Glomerular visceral epithelial cell (primary cell): ENCODE results near the gene LANCL2.
"Not testable (repeated sequence)": the region's sequence is repeated elsewhere in the genome, so short reads cannot be mapped to it uniquely, and the experiment has no call there.

Source experiments
- DNase-seq: peaks from one replicate; pipeline ENCODE4 v3.0.0-alpha.2; 2016; ENCODE audit errors: extremely low spot score

The LANCL2 gene, protein sequence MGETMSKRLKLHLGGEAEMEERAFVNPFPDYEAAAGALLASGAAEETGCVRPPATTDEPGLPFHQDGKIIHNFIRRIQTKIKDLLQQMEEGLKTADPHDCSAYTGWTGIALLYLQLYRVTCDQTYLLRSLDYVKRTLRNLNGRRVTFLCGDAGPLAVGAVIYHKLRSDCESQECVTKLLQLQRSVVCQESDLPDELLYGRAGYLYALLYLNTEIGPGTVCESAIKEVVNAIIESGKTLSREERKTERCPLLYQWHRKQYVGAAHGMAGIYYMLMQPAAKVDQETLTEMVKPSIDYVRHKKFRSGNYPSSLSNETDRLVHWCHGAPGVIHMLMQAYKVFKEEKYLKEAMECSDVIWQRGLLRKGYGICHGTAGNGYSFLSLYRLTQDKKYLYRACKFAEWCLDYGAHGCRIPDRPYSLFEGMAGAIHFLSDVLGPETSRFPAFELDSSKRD

DNA sequence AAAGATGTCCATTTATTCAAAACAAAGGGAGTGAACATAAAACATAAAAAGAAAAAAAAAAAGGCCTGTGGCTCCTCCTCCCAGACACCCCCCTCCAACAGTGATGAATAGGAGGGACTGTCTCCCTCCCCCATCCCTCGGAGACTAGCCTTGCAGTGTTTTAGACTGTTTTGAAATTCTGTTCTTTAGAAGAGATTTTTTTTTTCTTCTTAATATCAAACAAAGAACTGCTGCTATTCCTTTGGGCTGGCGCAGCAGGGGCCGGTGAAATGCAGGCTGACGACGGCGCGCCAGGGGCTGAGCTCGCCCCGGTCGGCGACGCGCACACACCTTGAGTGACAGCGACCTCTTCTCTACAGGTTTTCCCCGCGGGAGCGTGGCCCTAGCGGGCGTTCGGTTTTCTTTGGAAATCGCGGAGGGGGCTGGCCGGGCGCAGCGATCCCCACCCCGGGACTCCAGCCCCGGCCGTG lies at the start of gene LANCL2:
TSS of gene LANCL2 (plus strand) at position 133 of the 470 bp plus-strand sequence. CDS start 689 bp downstream, outside the sequence.
- no peak for DNase-seq

DNA sequence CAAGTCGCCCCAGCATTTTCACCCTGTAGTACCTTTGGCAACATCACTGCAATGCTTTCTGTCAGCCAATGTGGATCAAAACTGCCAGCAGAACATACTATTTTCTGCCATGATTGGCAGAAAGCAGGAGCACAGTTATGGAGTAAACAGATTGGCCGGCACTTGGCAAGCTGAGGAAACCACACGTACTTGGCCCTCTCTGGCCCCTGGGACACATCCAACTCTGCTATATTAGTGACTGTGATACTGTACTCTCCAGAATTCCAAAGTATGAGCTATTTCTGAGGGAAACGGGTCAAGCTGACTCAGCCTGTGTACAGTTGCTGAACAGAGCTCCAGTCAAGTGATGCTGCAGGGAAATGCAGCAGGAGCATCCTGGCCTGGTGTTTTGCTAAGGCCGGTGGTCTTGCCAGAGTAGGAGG lies 39.8 kb upstream of the LANCL2 start:
- peak; percentile 46 for DNase-seq

DNA sequence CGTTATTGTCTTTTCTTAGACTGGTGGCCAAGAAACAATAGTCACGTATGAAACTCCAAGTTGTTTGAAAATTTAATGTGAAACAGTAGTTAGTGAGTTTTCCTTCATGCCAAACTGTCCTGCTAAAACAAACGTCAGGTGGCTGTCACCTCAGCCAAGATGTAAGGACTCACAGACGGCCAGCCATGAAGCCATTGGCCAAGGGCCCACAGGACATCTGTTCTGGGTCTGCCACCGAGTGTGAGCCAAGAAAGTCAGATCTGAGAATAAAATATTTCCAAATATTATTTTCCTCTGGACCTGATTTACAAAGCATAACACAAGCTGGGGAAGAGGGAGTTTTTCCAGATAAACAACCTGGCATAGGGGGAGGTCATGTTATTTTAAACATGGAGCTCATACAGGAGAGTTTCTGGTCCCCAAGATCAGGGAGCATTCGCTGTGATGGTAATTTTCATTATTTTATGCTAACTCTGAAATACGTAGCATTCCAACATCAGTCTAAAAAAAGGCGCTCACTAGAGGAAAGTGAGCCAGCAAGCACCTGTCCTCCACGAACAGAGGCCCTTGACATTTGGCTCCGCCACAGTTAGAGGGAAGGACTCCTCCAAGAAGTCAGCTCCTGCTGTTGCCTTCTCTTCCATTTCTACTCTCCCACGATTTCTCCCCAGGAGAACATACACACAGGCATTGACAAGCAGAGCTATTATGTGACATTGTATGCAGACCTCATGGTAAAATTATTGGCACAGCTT lies 38.9 kb upstream of the LANCL2 start:
- no peak for DNase-seq

DNA sequence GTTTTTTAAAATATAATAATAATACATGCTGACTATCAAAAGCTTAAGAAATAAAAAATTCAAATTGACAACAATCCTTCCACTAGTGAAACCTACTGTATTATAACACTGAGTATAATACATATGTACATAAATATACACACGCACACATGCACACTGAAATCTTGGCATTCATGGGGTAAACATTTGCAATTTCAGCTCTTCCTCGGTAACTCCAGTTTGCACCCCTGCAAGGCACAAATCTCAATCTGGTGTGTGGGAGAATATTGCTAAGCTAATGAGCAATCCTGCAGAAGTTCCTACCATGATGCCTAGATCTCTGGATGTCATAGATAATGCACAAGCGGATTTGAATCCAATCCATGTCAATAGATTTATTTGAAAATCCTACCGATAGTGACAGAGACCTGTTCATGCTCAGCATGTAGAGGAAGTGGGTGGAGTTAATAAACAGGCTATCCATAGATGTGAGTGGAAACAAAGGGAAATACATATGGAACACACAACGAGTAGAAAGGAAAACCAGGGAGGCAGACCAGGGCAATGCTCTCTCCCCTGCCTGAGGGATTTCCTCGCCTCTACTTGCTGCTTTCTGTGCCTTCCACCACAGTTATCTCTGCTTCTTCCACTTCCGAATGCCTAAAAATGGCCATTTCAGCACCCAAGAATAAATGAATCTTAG lies 38.1 kb upstream of the LANCL2 start:
- DNase-seq: no peak

DNA sequence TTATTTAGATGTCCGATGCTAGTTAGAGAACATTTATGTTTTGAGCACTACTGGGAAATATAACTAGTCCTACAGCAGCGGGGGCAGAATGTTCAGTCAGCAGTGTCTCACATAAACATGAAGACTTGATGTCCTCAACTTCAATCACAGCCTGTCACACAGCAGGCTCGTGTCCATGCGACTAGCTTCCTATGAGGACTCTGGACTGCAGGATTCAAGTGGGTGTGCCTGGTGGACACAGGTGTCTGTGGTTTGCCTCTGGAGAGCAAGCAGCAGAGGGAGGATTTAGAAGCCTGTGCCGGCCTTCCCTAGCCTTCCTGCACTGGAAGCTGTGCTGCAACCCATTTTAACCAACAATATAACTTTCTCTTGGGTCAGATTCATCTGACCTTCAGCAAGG lies 30.0 kb upstream of the LANCL2 start:
- DNase-seq: no peak

DNA sequence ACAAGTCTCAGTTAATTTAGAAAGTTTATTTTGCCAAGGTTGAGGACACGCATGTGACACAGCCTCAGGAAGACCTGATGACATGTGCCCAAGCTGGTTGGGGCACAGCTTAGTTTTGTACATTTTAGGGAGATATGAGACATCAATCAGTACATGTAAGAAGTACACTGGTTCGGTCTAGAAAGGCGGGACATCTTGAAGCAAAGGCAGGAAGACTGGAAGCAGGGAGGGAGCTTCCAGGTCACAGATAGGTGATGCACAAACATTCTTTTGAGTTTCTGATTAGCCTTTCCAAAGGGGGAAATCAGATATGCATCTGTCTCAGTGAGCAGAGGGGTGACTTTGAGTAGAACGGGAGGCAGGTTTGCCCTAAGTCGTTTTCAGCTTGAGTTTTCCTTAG lies 29.4 kb upstream of the LANCL2 start:
- no peak for DNase-seq

DNA sequence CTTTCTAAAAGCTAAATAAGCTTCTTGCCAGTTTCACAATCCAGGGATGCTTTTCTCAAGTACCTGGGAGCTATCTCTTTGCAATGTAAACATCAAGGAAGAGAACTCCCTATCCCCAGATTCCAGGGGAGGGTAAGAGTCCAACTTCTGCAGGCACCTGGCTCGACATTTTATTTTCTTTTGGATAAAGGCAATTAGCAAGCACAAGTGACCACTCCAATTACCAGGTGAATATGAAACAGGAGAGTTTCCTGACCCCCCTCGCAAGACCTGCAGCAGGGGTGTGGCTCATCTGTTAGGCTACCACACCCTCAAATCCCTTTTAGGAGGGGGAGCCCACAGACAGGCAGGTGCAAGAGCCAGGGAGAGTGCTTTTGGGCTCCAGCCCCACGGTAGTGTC lies 28.6 kb upstream of the LANCL2 start:
- DNase-seq: no peak

DNA sequence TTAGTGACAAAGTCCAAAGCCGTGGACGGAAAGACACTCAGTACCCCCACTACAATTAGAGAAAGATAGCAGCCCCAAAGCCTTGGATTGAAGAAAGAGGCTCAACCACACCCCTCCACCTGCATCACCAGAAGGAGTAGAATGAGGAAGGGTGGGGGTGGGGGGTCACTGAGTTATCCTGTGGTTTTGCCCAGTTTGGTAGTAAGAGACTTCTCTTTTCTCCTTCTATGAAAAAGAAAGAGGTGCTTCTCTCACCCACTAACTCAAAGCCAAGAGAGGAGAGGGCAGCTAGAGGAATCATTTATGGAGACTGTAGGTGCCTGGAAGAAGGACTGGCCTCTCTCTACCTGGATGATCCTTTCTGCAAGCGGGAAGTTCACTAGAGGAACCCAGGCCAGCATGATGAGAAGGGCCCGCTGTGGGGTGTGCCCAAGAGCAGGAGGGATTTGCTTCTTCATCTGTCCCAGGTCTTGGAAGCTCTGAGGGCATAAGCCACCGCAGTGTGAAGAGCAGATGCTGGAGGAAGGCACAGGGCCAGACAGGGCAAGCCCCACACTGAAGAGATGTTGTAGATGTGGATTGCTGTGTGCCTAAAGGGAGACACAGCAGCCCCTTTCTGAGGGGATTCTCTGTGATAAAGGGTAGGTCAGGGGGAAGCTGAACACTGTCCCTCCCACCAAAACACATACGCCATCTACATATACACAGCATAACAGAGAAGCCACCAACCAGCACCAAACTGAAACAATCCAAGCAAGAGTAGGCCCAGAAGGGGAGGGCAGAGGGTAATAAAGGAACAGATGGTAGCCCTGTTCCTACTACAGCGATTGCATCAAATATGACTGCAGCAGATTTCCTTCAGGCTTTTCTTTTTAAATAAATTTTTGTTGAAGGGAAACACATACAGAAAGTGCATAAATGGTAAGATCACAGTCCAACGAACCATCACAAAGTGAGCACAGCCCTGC lies 25.8 kb upstream of the LANCL2 start:
- DNase-seq: no peak

DNA sequence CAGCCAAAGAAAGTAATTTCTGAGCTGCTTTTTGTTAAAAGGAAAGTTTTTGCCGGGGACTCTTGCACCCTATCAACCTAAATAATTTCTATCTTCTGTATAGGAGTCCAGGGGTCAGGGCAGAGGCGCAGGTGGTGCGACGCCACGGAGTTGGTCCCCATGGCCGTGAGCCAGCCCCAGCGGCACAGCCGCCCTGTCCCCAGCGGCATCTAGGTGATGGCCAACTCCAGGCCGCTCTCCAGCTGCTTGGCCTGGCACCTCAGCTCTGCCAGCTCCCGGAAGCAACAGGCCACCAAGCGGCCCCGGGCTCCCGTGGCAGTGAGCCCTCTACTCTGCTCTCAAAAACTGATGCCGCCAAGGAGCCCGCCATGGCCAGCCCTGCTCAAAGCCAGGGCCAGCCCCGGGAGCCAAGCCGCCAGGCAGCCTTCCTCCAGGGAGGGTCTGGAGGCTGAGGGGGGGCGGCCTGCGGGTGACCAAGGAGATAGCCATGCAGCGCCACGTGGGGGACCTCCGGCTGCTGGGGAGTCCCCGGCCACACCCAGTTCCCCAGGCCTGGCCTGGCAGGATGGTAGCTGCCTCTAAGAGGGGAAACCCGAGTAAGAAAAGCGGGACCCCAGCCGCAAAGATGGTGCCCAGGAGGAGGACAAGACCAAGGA lies 22.8 kb upstream of the LANCL2 start:
- DNase-seq: no peak

DNA sequence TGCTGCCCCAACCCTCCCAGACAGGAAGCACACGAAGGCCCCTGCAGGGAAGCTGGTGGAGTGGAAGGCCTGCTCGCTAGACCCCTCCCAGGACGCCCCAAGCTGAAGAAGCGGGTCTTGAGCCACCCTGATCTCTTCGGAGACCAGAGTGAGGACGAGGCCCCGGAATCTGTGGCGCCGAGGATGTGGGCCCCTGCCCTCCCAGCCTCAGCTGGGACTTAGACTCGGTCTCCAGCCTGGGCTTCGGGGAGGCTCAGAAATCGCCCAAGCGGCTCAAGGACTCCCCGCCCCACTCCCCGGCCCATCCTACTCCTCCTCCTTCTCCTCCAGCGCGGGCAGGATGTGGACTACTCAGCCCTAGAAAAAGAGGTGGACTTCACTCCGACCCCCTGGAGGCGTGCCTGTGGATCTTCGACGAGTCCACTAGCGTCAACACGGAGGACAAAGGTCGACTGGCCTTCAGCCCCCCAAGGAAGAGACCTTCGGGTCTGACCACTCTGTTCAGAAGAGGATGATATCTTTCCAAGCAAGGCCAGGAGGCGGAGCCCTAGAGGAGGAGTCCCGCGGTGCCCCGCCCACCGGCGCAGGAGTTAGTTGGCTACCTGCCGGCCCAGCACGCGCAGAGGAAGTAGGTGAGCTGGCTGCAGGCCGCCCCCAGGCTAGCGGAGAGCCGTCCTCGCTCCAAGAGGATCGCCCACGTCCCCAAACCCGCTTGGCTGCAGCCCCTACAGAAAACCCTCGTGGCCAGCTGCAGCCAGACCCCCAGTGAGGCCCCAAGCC lies 21.9 kb upstream of the LANCL2 start:
- no peak for DNase-seq

DNA sequence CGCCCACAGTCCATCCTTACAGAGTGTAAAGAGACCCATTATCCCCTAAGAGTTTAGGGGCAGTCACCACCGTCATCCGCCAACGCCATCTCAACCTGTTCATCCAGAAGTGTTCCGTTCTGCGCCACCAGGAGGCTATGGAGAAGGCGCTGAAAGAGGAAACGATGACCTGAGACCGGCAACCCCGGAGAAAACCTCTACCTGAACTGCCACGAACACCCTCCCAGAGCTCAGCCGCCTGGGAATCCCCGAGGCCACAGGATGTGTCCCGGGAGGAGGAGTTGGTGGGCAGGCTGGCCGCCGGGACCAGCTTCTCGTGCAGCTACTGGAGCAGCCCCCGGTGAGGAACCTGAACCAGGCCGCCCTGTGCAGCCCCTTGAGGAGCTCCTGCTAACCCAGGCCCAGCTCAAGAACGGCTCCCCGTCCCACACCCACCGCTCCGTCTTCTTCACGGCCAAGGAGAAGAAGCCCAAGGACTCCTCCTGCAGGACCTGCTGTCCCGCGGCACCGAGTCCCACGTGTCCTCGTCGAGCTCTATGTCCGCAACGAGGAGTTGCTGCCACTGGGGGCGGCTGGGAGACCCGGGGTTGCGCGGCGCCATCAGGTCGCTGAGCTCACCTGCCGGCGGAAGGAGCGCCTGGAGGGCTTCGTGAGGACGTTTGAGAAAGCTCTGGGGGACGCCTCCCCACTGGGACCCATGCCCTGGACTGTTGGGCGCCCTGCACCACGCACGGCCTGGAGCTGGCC lies 21.1 kb upstream of the LANCL2 start:
- DNase-seq: no peak

DNA sequence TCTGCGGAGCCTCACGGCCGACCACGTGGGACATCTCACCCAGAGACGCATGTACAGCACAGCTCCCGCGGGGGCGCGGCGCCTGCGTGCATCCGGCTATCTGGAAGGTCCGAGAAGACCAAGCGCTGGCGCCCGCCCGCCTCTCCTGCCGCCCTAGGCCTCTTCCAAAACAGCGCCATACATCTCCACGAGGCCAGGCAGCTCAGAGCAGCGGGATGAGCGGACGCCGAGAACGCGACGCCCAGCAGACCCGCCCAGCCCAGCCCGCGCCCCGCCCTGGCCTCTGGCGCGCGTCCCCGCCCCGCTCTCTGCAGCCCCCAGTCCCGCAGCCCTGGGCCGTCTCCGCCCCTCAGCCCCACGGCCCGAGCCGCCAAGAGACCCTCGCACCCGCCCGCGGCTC lies 20.3 kb upstream of the LANCL2 start:
- no peak for DNase-seq

DNA sequence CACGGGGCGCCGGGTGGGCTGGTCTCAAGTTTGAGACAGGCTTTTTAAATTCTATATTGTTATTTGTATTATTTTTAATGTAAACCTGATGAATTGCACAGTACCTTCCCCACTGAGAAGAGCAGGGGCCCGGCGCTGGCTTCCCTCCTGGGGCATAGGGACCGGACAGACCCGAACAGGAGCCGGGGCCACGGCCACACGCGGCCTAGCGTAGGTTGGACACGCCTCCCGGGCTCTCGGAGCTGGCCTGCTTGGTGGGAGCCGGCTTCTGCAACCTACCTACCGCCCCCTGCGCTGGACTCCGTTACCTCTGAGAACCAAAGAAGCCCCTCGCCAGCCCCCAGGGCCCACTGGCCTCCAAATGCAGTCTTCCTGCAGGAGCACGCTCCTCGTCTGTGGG lies 19.8 kb upstream of the LANCL2 start:
- no peak for DNase-seq

DNA sequence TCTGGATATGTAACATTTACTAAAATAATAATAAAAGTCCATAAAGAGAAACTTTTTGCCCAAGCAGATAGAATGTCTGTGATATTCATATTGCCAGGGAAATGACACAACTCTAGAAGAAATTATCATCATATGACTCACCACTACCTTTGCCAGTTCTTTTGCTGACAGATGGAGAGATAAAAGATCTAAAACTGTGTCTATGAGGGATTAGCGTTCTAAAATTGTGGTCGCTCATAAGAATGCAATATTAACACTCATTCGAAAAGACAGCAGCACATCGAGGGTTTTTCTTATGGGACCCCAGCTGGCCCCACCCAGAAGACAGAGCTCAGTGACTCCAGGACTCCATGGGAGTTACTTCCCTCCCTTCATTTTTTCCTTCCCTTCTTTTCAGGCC lies 16.6 kb upstream of the LANCL2 start:
- peak; percentile 16 for DNase-seq

DNA sequence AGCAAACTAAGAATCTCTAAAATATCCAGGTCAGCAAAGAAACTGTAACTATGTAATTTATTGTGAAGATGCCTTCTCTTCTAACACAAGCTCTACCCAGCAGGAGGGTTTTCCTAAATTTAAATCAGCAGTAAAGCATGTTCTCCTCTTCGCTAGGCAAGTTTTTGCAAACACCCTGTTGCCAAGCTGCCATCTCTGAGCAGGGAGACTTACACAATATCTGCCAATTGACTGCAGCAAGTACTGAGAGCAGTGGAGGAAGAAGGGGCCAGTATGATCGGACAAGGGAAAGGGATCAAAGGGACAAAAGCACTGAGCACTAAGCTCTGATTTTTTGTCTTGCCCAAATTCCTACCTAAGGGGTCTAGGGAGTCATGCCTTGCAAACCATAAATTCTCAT lies 16.0 kb upstream of the LANCL2 start:
- no peak for DNase-seq

DNA sequence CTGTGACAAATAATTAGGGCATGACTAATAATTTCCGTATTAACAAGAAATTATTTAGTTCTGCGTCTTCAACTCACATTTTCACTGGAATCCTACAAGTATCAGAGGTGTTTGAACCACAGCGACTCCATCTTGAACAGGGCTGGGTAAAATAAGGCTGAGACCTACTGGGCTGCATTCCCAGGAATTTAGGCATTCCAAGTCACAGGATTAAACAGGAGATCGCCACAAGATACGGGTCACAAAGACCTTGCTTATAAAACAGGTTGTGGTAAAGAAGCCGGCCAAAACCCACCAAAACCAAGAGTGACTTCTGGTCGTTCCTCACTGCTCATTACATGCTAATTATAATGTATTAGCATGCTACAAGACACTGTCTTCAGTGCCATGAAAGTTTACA lies 14.9 kb upstream of the LANCL2 start:
- no peak for DNase-seq

DNA sequence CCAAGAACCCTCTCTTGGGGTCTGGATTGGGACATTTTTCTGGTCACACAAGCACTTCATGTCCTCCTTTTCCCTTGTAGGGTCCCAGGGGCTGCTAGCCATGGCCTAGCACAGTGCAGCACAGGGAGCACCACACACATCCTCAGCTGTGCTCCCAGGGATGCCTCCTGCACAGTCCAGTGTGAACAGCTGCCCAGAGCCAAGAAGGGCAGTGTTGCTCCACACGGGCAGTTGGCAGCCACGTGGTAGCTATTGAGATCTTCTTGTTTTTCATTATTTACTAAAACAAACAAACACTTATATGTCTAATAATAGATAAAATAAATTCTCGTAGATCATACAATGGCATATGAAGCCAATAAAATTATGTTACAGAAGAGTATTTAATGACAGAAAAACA lies 13.9 kb upstream of the LANCL2 start:
- no peak for DNase-seq

DNA sequence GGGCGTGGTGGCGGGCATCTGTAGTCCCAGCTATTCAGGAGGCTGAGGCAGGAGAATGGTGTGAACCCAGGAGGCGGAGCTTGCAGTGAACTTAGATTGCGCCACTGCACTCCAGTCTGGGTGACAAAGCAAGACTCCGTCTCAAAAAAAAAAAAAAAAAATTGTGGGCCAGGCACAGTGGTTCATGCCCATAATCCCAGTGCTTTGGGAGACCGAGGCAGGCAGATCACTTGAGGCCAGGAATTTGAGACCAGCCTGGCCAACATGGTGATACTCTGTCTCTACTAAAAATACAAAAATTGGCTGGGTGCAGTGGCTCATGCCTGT lies 12.2 kb upstream of the LANCL2 start:
- DNase-seq: not testable (repeated sequence)

DNA sequence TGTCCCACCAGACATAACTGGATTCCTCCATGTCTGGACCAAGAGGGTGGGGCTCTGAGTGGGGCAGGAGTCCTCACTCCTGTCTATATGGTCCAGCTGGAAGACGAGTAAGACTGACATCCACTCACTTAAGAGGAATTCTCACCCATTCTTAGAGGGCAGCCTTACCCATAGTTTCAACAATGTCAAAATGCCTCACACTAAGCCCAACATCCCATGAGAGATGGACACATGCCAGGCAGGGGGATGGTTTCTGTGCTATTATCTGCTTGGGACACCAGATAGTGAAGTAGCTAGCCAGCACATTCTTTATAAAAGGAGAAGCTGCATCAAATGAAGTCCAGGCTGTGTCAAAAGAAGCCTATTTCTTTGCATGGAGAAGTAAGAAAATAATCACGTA lies 4.7 kb upstream of the LANCL2 start:
- no peak for DNase-seq
